ENCODE results near the gene PRKCE.
"Not testable (repeated sequence)": the region's sequence is repeated elsewhere in the genome, so short reads cannot be mapped to it uniquely, and the experiment has no call there.

PRKCE gene

GRCh38 chr2:46223514-46223913 is 572.0 kb downstream of the PRKCE start:
- not testable (repeated sequence) for DNase-seq

GRCh38 chr2:46225150-46225625 is 573.7 kb downstream of the PRKCE start:
- no peak for DNase-seq

- no peak for DNase-seq
These were observed 574.3 kb downstream of the PRKCE start for GRCh38 chr2:46225730-46226129.

GRCh38 chr2:46226620-46227019 is 575.1 kb downstream of the PRKCE start:
- DNase-seq = no peak

- no peak for DNase-seq
These were observed 575.5 kb downstream of the PRKCE start for GRCh38 chr2:46227022-46227421.

- no peak for DNase-seq
These were observed 576.3 kb downstream of the PRKCE start for GRCh38 chr2:46227674-46228289.

- no peak for DNase-seq
These were observed 577.9 kb downstream of the PRKCE start for GRCh38 chr2:46229134-46230063.

GRCh38 chr2:46230115-46230571 is 578.7 kb downstream of the PRKCE start:
- no peak for DNase-seq

- DNase-seq = no peak
These were observed 579.4 kb downstream of the PRKCE start for GRCh38 chr2:46230677-46231425.

GRCh38 chr2:46231721-46232120 is 580.2 kb downstream of the PRKCE start:
- no peak for DNase-seq

- no peak for DNase-seq
These were observed 581.4 kb downstream of the PRKCE start for GRCh38 chr2:46232860-46233259.

- DNase-seq = no peak
These were observed 584.8 kb downstream of the PRKCE start for GRCh38 chr2:46236006-46236875.

- no peak for DNase-seq
These were observed 585.7 kb downstream of the PRKCE start for GRCh38 chr2:46236876-46237859.
